Measurements from ENCODE around the gene LMAN1L. TPM values are rescaled to one million over a fixed set of nuclear protein-coding genes. Genes with fewer than 3 reads are reported as not detected.

The LMAN1L gene
- total RNA-seq, 1 donor from 2014 or later = 2.2 TPM

DNA sequence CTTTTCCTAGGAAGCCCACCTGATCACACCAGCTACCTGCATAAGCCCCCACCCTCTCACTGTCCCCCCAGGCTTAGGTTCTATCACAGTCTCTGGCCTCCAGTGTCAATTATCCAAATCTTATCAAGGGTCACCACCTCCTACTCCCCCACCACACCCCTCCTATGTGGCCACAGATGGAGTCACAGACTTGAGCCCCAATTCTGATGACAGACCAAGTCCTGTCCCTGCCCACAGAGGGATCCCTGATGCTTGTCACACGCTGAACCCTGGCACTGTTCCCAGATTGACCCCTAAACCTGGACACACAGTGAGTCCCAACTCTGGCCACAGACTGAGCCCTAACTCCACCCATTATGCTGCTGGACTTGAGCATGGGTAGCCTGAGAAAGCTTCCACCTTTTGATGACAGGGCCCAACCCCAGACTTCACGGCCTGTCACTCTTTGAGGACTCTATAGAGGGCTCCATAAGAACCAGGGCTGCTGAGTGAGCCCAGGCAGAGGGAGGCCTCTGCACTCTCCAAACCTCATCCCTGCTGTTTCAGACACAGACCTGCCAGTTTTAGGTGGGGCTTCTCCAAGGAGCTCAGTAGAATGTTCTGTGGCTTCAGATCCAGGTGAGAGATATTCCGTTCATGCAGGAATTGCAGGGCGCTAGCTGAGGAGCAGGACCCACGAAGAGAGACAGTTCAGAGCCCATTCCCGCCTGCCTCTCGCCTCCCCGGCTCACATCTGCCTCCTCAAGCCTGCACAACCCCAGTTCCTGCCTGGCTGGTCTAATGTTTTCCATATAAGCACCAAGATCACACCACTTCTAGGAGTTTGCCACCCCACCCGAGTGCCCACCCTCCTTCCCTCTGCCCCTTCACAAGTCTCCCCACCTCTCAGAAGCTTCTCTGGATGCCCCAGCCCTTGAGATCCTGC, 28.5 kb downstream of the LMAN1L start:
- Mint-ChIP-seq H3K27ac (no peak overlapping the region), H3K4me3 (peak overlapping the region; percentile 42), H3K27me3 (no peaks in the 10 kb centered on the region), H3K9me3 (no peaks in the 10 kb centered on the region), H3K4me1 (peaks cover 45% of the 10 kb centered on the region), H3K36me3 (ENCODE audit: low read depth) (peaks cover 31% of the 10 kb centered on the region)
- POLR2A ChIA-PET = interaction anchor here (0.6 to 2.5 kb wide), 6 partner anchors 29 to 800 kb away, joined by 3 to 7 read pairs (median 4); no protein-coding TSS in a partner anchor
- TF ChIP-seq, protein P1, sequence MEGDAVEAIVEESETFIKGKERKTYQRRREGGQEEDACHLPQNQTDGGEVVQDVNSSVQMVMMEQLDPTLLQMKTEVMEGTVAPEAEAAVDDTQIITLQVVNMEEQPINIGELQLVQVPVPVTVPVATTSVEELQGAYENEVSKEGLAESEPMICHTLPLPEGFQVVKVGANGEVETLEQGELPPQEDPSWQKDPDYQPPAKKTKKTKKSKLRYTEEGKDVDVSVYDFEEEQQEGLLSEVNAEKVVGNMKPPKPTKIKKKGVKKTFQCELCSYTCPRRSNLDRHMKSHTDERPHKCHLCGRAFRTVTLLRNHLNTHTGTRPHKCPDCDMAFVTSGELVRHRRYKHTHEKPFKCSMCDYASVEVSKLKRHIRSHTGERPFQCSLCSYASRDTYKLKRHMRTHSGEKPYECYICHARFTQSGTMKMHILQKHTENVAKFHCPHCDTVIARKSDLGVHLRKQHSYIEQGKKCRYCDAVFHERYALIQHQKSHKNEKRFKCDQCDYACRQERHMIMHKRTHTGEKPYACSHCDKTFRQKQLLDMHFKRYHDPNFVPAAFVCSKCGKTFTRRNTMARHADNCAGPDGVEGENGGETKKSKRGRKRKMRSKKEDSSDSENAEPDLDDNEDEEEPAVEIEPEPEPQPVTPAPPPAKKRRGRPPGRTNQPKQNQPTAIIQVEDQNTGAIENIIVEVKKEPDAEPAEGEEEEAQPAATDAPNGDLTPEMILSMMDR (IDR thresholded peaks at IDR 0.05) = no peak
- intact Hi-C loops (cut with micrococcal nuclease) = no loop called here
- CTCF ChIA-PET = interaction anchor here (1.9 to 2.2 kb wide), 2 partner anchors 61 to 70 kb away, joined by 8 to 14 read pairs; no protein-coding TSS in a partner anchor
- no peak for DNase-seq
- ATAC-seq (ENCODE audit: low read depth) = no peak

DNA sequence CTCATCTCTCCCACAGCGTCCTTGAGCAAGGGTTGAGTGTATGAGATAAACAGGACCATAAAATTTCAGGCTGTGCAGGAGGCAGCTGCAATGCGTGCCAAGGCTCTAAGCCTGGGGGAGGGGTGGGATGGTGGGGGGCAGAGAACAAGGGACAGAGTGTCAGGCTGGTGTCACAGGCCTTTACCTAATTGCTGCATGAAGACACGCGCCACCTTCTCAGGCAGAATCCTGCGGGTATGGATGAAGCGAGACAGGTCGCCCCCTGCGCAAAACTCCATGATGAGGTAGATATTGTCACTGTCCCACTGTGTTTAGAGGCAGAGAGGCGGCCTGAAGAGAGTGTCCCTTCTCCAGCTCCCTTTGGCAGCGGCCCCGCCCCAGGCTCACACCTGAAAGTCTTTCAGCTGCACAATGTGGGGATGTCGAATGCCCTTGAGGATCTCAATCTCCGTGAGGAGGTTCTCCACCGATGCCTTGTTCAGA, 29.3 kb downstream of the LMAN1L start:
- TF ChIP-seq, protein P1 (IDR thresholded peaks at IDR 0.05) = no peak
- Mint-ChIP-seq H3K27me3 (no peaks in the 10 kb centered on the region), H3K9me3 (no peaks in the 10 kb centered on the region), H3K4me3 (peak overlapping the region; percentile 91), H3K4me1 (peaks cover 47% of the 10 kb centered on the region), H3K36me3 (ENCODE audit: low read depth) (peaks cover 31% of the 10 kb centered on the region), H3K27ac (no peak overlapping the region)
- intact Hi-C loops (cut with micrococcal nuclease) = loop anchor here (2.0 kb wide), 4 partner anchors 15 to 207 kb away; partner anchors contain the start of gene CPLX3
- ChIA-PET CTCF (interaction anchor here (1.9 to 2.2 kb wide), 2 partner anchors 60 to 71 kb away, joined by 8 to 14 read pairs; no protein-coding TSS in a partner anchor), POLR2A (interaction anchor here (0.6 to 6.3 kb wide), 10 partner anchors 16 to 799 kb away, joined by 4 to 42 read pairs (median 6); partner anchors contain the start of gene CSK)
- no peak for DNase-seq
- no peak for ATAC-seq (ENCODE audit: low read depth)

DNA sequence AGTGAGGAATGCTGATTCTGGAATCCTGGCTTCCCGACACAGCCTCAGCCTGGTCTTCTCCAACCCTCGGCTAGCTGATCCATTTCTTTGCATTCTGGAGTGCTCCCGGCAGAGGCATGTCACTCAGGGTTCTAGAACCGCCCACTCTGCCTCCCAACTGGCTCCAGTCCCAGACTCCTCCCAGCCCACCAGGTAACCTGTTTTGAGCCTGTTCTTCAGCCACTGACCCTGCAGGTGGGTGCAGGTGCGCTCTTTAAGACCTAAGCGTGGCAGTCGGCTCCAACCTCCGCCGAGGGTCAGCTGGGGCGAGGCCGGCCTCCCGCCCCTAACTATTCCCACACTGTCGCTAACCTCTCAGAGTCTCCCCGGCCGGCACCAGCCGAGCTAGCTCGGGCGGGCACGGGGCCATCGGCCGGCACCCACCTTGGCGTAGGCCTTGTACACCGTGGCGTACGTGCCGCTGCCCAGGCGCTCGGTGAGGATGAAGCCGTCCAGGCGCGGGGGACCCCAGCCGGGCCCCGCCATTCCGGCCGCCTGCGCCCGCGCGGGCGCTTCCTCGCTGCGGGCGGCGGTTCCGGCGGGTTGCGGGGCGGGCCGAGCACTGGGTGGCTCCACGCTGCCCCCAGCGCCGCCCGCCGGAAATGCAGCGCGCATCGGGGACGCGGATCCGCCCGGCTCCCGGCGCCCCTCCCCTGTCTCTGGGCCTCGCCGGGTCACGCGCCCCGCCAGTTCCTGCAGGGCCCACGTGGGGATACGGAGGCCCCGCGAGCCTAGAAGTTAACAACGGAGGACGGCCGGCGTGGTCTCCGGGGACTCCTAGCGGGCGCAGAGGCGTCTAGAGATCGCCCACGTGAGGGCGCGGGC, 30.2 kb downstream of the LMAN1L start, which contains the start of gene ULK3:
ULK3 (minus strand) TSS at position 576 of the 864 bp plus-strand sequence; CDS start at position 525, 51 bp downstream.
- peak within 1 kb of the TSS; percentile 91 for H3K4me3 Mint-ChIP-seq
- peaks cover 37% of the 10 kb centered on the region for H3K36me3 Mint-ChIP-seq (ENCODE audit: low read depth)
- ChIA-PET POLR2A (interaction anchor here (0.6 to 6.3 kb wide), 15 partner anchors 12 to 95 kb away, joined by 3 to 42 read pairs (median 5); partner anchors contain the start of genes COX5A and CSK), CTCF (interaction anchor here (1.1 to 2.5 kb wide), 7 partner anchors 27 to 108 kb away, joined by 3 to 14 read pairs (median 5); partner anchors contain the start of gene FAM219B)
- H3K27ac Mint-ChIP-seq = peak within 1 kb of the TSS; percentile 77
- TF ChIP-seq, protein P1 (IDR thresholded peaks at IDR 0.05) = no peak
- H3K9me3 Mint-ChIP-seq = no peaks in the 10 kb centered on the region
- H3K27me3 Mint-ChIP-seq = no peaks in the 10 kb centered on the region
- DNase-seq (peak; percentile 97), ATAC-seq (ENCODE audit: low read depth) (peak; percentile 95)
- intact Hi-C loops (cut with micrococcal nuclease) = loop anchor here (1.0 to 2.0 kb wide), 11 partner anchors 14 to 208 kb away; partner anchors contain the start of genes COX5A, CPLX3, FAM219B and MPI
- peaks cover 48% of the 10 kb centered on the region for H3K4me1 Mint-ChIP-seq

DNA sequence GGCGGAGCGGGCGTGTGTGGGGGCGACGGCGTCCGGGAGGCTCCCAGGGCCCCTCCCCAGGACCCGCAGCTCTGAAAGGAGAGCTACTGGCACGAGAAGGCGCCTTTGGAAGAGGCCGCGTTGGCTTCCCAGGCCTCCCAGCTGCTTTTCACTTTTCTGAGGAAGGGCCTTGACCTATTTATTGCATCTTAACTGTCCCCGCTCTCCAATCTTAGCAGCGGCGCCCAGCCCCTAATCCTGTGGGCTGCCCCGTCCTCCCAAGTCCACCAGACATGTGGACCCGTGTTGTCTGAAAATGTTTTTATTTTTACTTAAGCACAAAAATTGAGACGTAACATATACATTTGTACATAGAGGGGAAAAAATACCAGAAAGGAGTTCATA, 30.8 kb downstream of the LMAN1L start:
- ChIA-PET CTCF (interaction anchor here (1.1 to 2.5 kb wide), 6 partner anchors 27 to 107 kb away, joined by 3 to 14 read pairs (median 4); partner anchors contain the start of gene FAM219B), POLR2A (interaction anchor here (0.6 to 6.3 kb wide), 12 partner anchors 11 to 95 kb away, joined by 3 to 42 read pairs (median 5); partner anchors contain the start of genes COX5A and CSK)
- no peak for DNase-seq
- intact Hi-C loops (cut with micrococcal nuclease) = loop anchor here (1.0 to 2.0 kb wide), 11 partner anchors 13 to 209 kb away; partner anchors contain the start of genes COX5A, CPLX3, FAM219B and MPI
- Mint-ChIP-seq H3K27me3 (no peaks in the 10 kb centered on the region), H3K36me3 (ENCODE audit: low read depth) (peaks cover 43% of the 10 kb centered on the region), H3K9me3 (no peaks in the 10 kb centered on the region), H3K4me3 (peak overlapping the region; percentile 81), H3K27ac (peak overlapping the region; percentile 77), H3K4me1 (peaks cover 48% of the 10 kb centered on the region)
- TF ChIP-seq, protein P1 (IDR thresholded peaks at IDR 0.05) = no peak
- no peak for ATAC-seq (ENCODE audit: low read depth)

Measured in activated B cell treated with CpG ODN at 0.5 μM for 24 hours (primary cell).